ENCODE measurements around the gene KRTAP12-4. TPM values are rescaled to one million over a fixed set of nuclear protein-coding genes. Genes with fewer than 3 reads are reported as not detected.
"Not testable (repeated sequence)": the region's sequence is repeated elsewhere in the genome, so short reads cannot be mapped to it uniquely, and the experiment has no call there.

The KRTAP12-4 gene
- total RNA-seq, 2 experiments from 2014 or later, result not detected

DNA sequence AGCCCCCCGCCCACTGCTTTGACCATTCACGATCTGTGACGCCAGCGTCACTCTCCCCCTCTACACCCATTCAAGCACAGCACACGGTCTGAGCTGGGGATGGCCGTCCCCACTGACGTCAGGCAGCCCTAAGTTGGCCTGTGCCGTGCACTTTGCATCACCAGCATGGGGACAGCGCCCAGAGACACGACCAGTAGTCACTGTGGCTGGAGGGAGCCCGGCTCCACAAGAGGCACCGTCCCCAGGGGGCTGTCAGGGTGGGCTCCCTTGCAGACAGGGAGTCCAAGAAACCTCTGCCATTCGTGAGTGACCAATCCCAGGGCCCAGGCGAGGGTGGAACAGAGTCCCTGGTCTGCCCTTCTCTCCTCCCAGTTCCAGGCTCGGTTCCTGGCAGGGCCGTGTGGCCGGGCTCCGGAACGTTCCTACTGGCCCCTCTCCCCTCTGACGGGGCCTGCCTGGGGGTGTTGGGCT is 40.3 kb downstream of the KRTAP12-4 start:
- ChIA-PET CTCF (no interaction called here), POLR2A (no interaction called here)
- H3K9me3 Mint-ChIP-seq, result peaks cover 35% of the 10 kb centered on the region
- peaks cover 5% of the 10 kb centered on the region for H3K27me3 Mint-ChIP-seq
- DNase-seq, result no peak
- H3K4me3 Mint-ChIP-seq, result no peak overlapping the region
- H3K27ac Mint-ChIP-seq, result no peak overlapping the region
- peaks cover 20% of the 10 kb centered on the region for H3K4me1 Mint-ChIP-seq
- peaks cover 21% of the 10 kb centered on the region for H3K36me3 Mint-ChIP-seq (ENCODE audit: low read depth)

DNA sequence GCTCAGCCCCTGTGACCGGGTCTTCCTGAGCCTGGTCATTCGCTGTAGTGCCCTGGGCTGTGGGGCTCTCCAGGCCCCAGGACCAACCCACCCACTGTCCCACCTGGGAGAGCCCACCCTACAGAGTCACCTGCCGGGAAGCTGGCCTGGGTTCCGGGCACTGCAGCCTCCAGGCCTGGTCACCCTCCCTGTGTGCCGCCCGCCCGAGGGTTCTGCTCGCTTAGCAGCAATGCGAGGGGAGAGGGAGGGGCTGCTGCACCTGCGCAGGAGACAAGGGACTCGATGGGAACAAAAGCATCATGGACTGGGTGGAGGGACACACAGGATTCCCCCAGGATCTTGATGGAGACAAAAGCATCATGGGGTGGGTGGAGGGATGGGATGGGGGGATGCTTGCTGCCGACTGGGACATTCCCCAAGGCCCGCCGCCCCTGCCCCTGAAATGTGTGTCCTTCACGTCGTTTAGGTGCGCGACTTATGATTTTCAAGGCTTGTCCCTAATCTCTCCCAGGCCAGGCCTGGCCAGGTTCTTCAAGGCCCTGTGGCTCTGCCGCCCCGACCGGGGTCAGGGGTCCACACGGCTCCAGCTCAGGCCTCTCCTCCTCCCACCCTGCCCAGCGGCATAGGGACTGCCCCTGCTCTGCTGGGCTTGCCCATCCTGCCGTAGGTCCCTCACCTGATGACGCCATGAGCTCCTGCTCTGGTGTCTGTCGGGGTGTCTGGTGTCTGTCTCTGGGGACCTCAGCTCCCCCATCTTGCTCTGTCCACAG is 40.9 kb downstream of the KRTAP12-4 start:
- ChIA-PET POLR2A (no interaction called here), CTCF (no interaction called here)
- Mint-ChIP-seq H3K9me3 (peaks cover 34% of the 10 kb centered on the region), H3K27ac (no peak overlapping the region), H3K4me3 (no peak overlapping the region), H3K36me3 (ENCODE audit: low read depth) (peaks cover 17% of the 10 kb centered on the region), H3K27me3 (peaks cover 8% of the 10 kb centered on the region), H3K4me1 (peaks cover 14% of the 10 kb centered on the region)
- DNase-seq, result no peak

DNA sequence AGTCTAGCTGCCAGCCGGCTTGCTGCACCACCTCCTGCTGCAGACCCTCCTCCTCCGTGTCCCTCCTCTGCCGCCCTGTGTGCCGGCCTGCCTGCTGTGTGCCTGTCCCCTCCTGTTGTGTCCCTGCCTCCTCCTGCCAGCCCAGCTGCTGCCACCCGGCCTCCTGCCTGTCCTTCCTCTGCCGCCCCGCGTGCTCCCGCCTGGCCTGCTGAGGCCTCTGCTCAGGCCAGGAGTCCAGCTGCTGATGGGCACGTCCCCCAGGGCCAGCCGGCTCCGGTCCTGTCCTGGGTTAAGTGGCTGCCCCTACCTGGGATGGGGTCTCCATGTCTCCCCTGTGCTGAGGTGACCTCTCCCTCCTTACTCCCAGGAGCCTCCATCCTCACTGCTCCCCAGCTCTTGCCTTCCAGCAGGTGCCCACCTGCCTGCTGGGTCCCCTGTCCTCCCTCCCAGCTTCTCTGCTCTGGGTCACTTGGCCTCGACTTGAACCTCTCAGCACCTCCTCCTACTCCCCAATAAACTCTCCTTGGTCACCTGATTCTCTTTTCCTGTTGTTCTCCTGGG is 41.7 kb downstream of the KRTAP12-4 start:
- ChIA-PET CTCF (no interaction called here), POLR2A (no interaction called here)
- Mint-ChIP-seq H3K4me3 (no peak overlapping the region), H3K9me3 (peaks cover 32% of the 10 kb centered on the region), H3K4me1 (peaks cover 8% of the 10 kb centered on the region), H3K27me3 (peaks cover 8% of the 10 kb centered on the region), H3K27ac (no peak overlapping the region), H3K36me3 (ENCODE audit: low read depth) (peaks cover 13% of the 10 kb centered on the region)
- DNase-seq, result no peak

DNA sequence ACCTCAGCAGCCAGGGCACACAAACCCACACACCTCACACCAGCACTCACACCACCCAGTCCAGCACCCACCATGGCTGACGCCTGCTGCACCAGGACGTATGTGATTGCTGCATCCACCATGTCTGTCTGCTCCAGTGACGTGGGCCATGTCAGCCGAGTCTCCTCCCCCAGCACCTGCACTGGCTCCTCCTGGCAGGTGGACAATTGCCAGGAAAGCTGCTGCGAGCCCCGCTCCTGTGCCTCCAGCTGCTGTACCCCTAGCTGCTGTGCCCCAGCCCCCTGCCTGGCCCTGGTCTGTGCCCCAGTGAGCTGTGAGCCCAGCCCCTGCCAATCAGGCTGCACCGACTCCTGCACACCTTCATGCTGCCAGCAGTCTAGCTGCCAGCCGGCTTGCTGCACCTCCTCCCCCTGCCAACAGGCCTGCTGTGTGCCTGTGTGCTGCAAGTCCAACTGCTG is 42.4 kb downstream of the KRTAP12-4 start, which contains the start of gene KRTAP10-8:
TSS of gene KRTAP10-8 (plus strand) at position 51 of the 458 bp plus-strand sequence. CDS start at position 73, 22 bp downstream.
- Mint-ChIP-seq H3K4me3 (no peak within 1 kb of the TSS), H3K9me3 (peaks cover 32% of the 10 kb centered on the region), H3K36me3 (ENCODE audit: low read depth) (peaks cover 10% of the 10 kb centered on the region), H3K27ac (no peak within 1 kb of the TSS), H3K4me1 (peaks cover 8% of the 10 kb centered on the region), H3K27me3 (peaks cover 8% of the 10 kb centered on the region)
- no peak for DNase-seq
- POLR2A ChIA-PET, result no interaction called here
- CTCF ChIA-PET, result no interaction called here

DNA sequence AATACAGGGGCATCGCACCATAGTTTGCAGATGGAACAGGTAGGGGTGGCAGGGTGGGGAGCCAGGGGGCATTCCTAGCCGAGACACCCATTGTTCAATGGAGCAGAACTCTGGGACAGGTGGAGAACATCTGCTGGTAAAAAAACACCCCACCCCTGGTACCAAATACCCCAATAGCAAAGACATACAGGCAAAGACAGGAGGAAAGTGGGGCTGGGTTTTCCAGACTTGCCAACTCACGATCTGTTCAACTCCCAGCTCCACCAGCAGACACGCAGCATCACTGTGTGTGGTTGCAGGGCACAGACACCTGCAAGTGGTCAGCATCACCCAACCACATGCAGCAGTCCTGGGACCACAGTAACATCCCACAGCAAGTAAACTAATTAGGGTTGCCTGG is 42.9 kb downstream of the KRTAP12-4 start:
- H3K27me3 Mint-ChIP-seq, result peaks cover 9% of the 10 kb centered on the region
- H3K4me3 Mint-ChIP-seq, result no peak overlapping the region
- H3K27ac Mint-ChIP-seq, result no peak overlapping the region
- H3K9me3 Mint-ChIP-seq, result peaks cover 34% of the 10 kb centered on the region
- peaks cover 6% of the 10 kb centered on the region for H3K4me1 Mint-ChIP-seq
- POLR2A ChIA-PET, result no interaction called here
- DNase-seq, result no peak
- H3K36me3 Mint-ChIP-seq (ENCODE audit: low read depth), result peaks cover 10% of the 10 kb centered on the region
- CTCF ChIA-PET, result no interaction called here

DNA sequence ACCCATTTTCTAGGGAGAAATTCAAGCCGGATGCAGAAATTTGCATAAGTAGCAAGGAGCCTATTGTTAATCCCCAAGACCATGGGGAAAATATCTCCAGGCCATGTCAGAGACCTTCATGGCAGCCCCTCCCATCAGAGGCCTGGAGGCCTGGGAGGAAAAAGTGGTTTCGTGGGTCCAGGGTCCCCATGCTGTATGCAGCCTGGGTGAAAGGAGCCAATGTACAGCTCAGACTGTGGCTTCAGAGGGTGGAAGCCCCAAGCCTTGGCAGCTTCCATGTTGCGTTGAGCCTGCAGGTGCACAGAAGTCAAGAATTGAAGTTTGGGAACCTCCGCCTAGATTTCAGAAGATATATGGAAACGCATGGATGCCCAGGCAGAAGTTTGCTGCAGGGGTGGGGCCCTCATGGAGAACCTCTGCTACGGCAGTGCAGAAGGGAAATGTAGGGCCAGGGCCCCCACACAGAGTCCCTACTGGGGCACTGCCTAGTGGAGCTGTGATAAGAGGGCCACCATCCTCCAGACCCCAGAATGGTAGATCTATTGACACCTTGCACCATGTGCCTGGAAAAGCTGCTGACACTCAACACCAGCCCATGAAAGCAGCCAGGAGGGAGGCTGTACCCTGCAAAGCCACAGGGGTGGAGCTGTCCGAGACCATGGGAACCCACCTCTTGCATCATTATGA is 44.2 kb downstream of the KRTAP12-4 start:
- not testable (repeated sequence) for DNase-seq
- POLR2A ChIA-PET, result interaction anchor here (1.8 kb wide), 1 partner anchor 9 kb away, joined by 4 read pairs; no protein-coding TSS in a partner anchor

DNA sequence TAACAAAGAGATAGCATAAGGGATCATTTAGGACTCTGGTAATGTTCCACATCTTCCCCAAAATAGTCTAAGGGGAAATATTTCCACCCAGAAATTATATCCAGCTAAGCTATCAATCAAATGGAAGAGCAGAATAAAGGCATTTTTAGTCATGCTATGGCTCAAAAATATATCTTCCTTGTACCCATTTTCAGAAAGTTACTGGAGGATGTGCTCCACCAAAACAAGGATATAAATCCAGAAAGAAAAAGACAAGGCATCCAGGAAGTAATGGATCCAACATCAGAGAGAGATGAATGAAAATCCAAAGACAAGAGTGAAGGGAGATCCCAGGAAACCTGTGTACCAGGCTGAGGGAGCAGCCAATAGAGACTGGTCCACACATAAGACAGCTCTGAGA is 45.3 kb downstream of the KRTAP12-4 start:
- Mint-ChIP-seq H3K27me3 (peaks cover 29% of the 10 kb centered on the region), H3K4me3 (no peak overlapping the region), H3K36me3 (ENCODE audit: low read depth) (peaks cover 10% of the 10 kb centered on the region), H3K27ac (no peak overlapping the region), H3K9me3 (peaks cover 36% of the 10 kb centered on the region), H3K4me1 (no peaks in the 10 kb centered on the region)
- DNase-seq, result no peak
- POLR2A ChIA-PET, result interaction anchor here (1.8 kb wide), 1 partner anchor 10 kb away, joined by 4 read pairs; no protein-coding TSS in a partner anchor
- CTCF ChIA-PET, result no interaction called here

More for the DNA sequence above, 44.2 kb downstream of the KRTAP12-4 start:
- H3K36me3 Mint-ChIP-seq (ENCODE audit: low read depth), result peaks cover 10% of the 10 kb centered on the region
- H3K4me1 Mint-ChIP-seq, CTCF ChIA-PET, H3K27ac Mint-ChIP-seq, H3K4me3 Mint-ChIP-seq: not testable (repeated sequence)
- peaks cover 36% of the 10 kb centered on the region for H3K9me3 Mint-ChIP-seq
- H3K27me3 Mint-ChIP-seq, result peaks cover 18% of the 10 kb centered on the region

DNA sequence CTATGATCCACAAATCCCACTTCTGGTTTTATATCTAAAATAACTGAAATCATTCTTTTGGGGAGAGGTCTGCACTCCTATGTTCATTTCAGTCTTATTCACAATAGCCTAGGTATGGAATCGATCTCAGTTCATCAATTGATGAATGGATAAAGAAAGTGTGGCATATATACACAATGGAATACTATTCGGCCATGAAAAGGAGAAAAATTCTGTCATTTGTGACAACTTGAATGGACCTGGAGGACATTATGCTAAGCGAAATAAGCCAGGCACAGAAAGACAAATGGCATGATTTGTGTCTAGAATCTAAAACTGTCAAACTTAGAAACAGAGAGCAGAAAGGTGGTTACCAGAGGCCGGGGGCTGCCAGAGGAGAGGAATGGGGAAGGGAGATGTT is 48.0 kb downstream of the KRTAP12-4 start:
- H3K9me3 Mint-ChIP-seq, result peaks cover 28% of the 10 kb centered on the region
- H3K36me3 Mint-ChIP-seq (ENCODE audit: low read depth), result peaks cover 10% of the 10 kb centered on the region
- peaks cover 29% of the 10 kb centered on the region for H3K27me3 Mint-ChIP-seq
- H3K4me1 Mint-ChIP-seq, result no peaks in the 10 kb centered on the region
- H3K4me3 Mint-ChIP-seq, result no peak overlapping the region
- H3K27ac Mint-ChIP-seq, result no peak overlapping the region
- DNase-seq, result no peak
- ChIA-PET CTCF (no interaction called here), POLR2A (no interaction called here)

Other genes with a start within 250 kb of the KRTAP12-4 start
- 1 to 10 TPM; 3.7 to 3.8 TPM for gene LRRC3, start 199.1 kb downstream of the KRTAP12-4 start, total RNA-seq
- not detected for gene KRTAP10-1, start 114.5 kb downstream of the KRTAP12-4 start, total RNA-seq
- not detected for gene KRTAP10-2, start 103.2 kb downstream of the KRTAP12-4 start, total RNA-seq
- not detected for gene KRTAP10-3, start 95.9 kb downstream of the KRTAP12-4 start, total RNA-seq
- gene KRTAP10-4, start 80.9 kb downstream of the KRTAP12-4 start, total RNA-seq, result not detected
- gene KRTAP10-5, start 74.1 kb downstream of the KRTAP12-4 start, total RNA-seq, result not detected
- not detected for gene KRTAP10-6, start 62.2 kb downstream of the KRTAP12-4 start, total RNA-seq
- not detected for gene KRTAP10-7, start 54.1 kb downstream of the KRTAP12-4 start, total RNA-seq
- not detected for gene KRTAP10-8, start 42.6 kb downstream of the KRTAP12-4 start, total RNA-seq
- not detected for gene KRTAP10-9, start 27.6 kb downstream of the KRTAP12-4 start, total RNA-seq
- gene KRTAP10-10, start 17.3 kb downstream of the KRTAP12-4 start, total RNA-seq, result not detected
- not detected for gene KRTAP10-11, start 8.2 kb downstream of the KRTAP12-4 start, total RNA-seq
- gene KRTAP12-3, start 3.3 kb upstream of the KRTAP12-4 start, total RNA-seq, result not detected
- gene KRTAP12-2, start 12.3 kb upstream of the KRTAP12-4 start, total RNA-seq, result not detected
- not detected for gene KRTAP12-1, start 27.5 kb upstream of the KRTAP12-4 start, total RNA-seq
- not detected for gene KRTAP10-12, start 42.5 kb upstream of the KRTAP12-4 start, total RNA-seq
- gene TSPEAR, start 56.9 kb upstream of the KRTAP12-4 start, total RNA-seq, result not detected
- 10 to 100 TPM; 70.7 to 74.0 TPM for gene UBE2G2, start 147.2 kb upstream of the KRTAP12-4 start, total RNA-seq
- gene SUMO3, start 163.4 kb upstream of the KRTAP12-4 start, total RNA-seq, result 10 to 100 TPM; 86.5 to 89.0 TPM
- gene PTTG1IP, start 219.0 kb upstream of the KRTAP12-4 start, total RNA-seq, result 10 to 100 TPM; 80.3 to 82.6 TPM

All from activated CD4-positive, alpha-beta memory T cell treated with anti-CD3 and anti-CD28 coated beads, Interleukin-2, amount 10 ng/mL, durations not matched to agents 7 days and 5 days (primary cell).